GM18517 (cell line): ENCODE results near the gene ZNF717.
"Not testable (repeated sequence)": the region's sequence is repeated elsewhere in the genome, so short reads cannot be mapped to it uniquely, and the experiment has no call there.

ENCODE experiments used
- ATAC-seq: cut with Tn5 transposase; IDR thresholded peaks from one replicate; pipeline ENCODE4 v1.9.1; 2021; ENCODE audit warnings: mild to moderate bottlenecking, moderate library complexity; ENCODE audit not compliant: unreplicated experiment

Gene ZNF717

GRCh38 chr3:75785081-75785755 is at the start of gene ZNF717:
Gene ZNF717, minus strand, starts transcription at chr3:75785549. Its CDS starts 2,187 bp downstream, at chr3:75783362.
- not testable (repeated sequence) for ATAC-seq

- not testable (repeated sequence) for ATAC-seq
These were observed 45.7 kb upstream of the ZNF717 start for GRCh38 chr3:75831076-75831475.

GRCh38 chr3:75818019-75818418 is 32.7 kb upstream of the ZNF717 start:
- not testable (repeated sequence) for ATAC-seq

- not testable (repeated sequence) for ATAC-seq
These were observed 31.2 kb upstream of the ZNF717 start for GRCh38 chr3:75816287-75817180.

- no peak for ATAC-seq
These were observed 29.4 kb upstream of the ZNF717 start for GRCh38 chr3:75814797-75815196.

- ATAC-seq: no peak
These were observed 2.8 kb downstream of the ZNF717 start for GRCh38 chr3:75782506-75782905.

- ATAC-seq: no peak
These were observed 4.1 kb downstream of the ZNF717 start for GRCh38 chr3:75781079-75781745.

- not testable (repeated sequence) for ATAC-seq
These were observed 7.6 kb downstream of the ZNF717 start for GRCh38 chr3:75777742-75778141.

- not testable (repeated sequence) for ATAC-seq
These were observed 13.7 kb downstream of the ZNF717 start for GRCh38 chr3:75771631-75772030.

GRCh38 chr3:75768303-75769017 is 16.9 kb downstream of the ZNF717 start:
- no peak for ATAC-seq

GRCh38 chr3:75737831-75738493 is 47.4 kb downstream of the ZNF717 start:
- no peak for ATAC-seq

- ATAC-seq: no peak
These were observed 57.4 kb downstream of the ZNF717 start for GRCh38 chr3:75727985-75728384.

GRCh38 chr3:75692061-75692460 is 93.3 kb downstream of the ZNF717 start:
- no peak for ATAC-seq

GRCh38 chr3:75687323-75687722 is 98.0 kb downstream of the ZNF717 start:
- no peak for ATAC-seq
